Fibroblast of lung (primary cell): ENCODE measurements around the gene GTF2F2. TPM values are rescaled to one million over a fixed set of nuclear protein-coding genes. Genes with fewer than 3 reads are reported as not detected.

ENCODE experiments used
- DNase-seq, 2 donors: peaks; one replicate each; pipeline versions ENCODE4 v3.0.0 to v3.0.0-alpha.2; 2010; ENCODE audit warnings: low read depth in 2 of 2
- H2AFZ ChIP-seq: 2 replicates; pipeline ENCODE4 v1.5.1; 2012; ENCODE audit warnings: low read length, control low read depth, inconsistent platforms
- H3K27ac ChIP-seq: 2 replicates; pipeline ENCODE4 v1.5.1; 2011; ENCODE audit warnings: low read length, control low read depth; ENCODE audit not compliant: insufficient read depth
- H3K27me3 ChIP-seq: 2 replicates; pipeline ENCODE4 v1.5.1; 2011; ENCODE audit warnings: mild to moderate bottlenecking, low read length; ENCODE audit not compliant: control insufficient read depth, insufficient read depth
- H3K36me3 ChIP-seq: 2 replicates; pipeline ENCODE4 v1.5.1; 2011; ENCODE audit warnings: low read length; ENCODE audit not compliant: control insufficient read depth, insufficient read depth
- H3K4me1 ChIP-seq: 2 replicates; pipeline ENCODE4 v1.5.1; 2011; ENCODE audit warnings: low read length; ENCODE audit not compliant: control insufficient read depth, insufficient read depth; ENCODE audit errors: extremely low read depth
- H3K4me2 ChIP-seq: 2 replicates; pipeline ENCODE4 v1.5.1; 2011; ENCODE audit warnings: low read length, control low read depth; ENCODE audit not compliant: insufficient read depth; ENCODE audit errors: extremely low read depth
- H3K4me3 ChIP-seq, 4 experiments: fragments of 200-600 bp in 1 of 4; sonication (generic) in 1 of 4; replicated peaks in 1 of 4; 2 replicates each; pipeline ENCODE4 v1.5.1; 2011 to 2016; ENCODE audit warnings: low read length in 4 of 4, low read depth in 3 of 4, mild to moderate bottlenecking in 3 of 4, control low read depth in 2 of 4, inconsistent platforms in 1 of 4, mixed read lengths in 1 of 4; ENCODE audit not compliant: insufficient read depth in 1 of 4; ENCODE audit errors: control extremely low read depth in 1 of 4
- H3K79me2 ChIP-seq: 2 replicates; pipeline ENCODE4 v1.5.1; 2012; ENCODE audit warnings: mild to moderate bottlenecking, low read length, inconsistent platforms; ENCODE audit not compliant: control insufficient read depth, insufficient read depth
- H3K9ac ChIP-seq: 2 replicates; pipeline ENCODE4 v1.5.1; 2011; ENCODE audit warnings: mild to moderate bottlenecking, low read length, control low read depth; ENCODE audit not compliant: insufficient read depth
- H3K9me3 ChIP-seq: 2 replicates; pipeline ENCODE4 v1.5.1; 2012; ENCODE audit warnings: low read depth, low read length; ENCODE audit not compliant: control insufficient read depth, insufficient read depth
- H4K20me1 ChIP-seq: 2 replicates; pipeline ENCODE4 v1.5.1; 2011; ENCODE audit warnings: low read length; ENCODE audit not compliant: control insufficient read depth, insufficient read depth; ENCODE audit errors: extremely low read depth
- EZH2 ChIP-seq: IDR thresholded peaks from 2 replicates; pipeline ENCODE4 v1.5.1; 2012; ENCODE audit warnings: low read length, control low read depth, mild to moderate bottlenecking; ENCODE audit errors: missing control alignments
- polyA plus RNA-seq, 2 donors: library from polyadenylated mRNA; depleted of rRNA in 1 of 2; stranded (reverse) in 1 of 2; unstranded in 1 of 2; fragments of >200 nt; gene quantifications; 2 replicates each; pipeline ENCODE4 v1.2.1, GENCODE V29; 2011 to 2012; ENCODE audit warnings: missing spikeins in 1 of 2
- total RNA-seq: library from RNA; depleted of rRNA; stranded (reverse); fragments of >200 nt; gene quantifications from 2 replicates; pipeline ENCODE4 v1.2.1, GENCODE V29; 2014
- TF ChIP-seq, protein P1 (sequence below), 2 donors: IDR thresholded peaks in 1 of 2; conservative IDR thresholded peaks in 1 of 2; 1 replicate in 1 of 2; 2 replicates in 1 of 2; pipeline ENCODE4 v1.5.1; 2011 to 2012; ENCODE audit warnings: low read length in 2 of 2, control low read depth in 1 of 2, inconsistent platforms in 1 of 2, low read depth in 1 of 2, mild to moderate bottlenecking in 1 of 2

Gene GTF2F2
- total and polyA plus RNA-seq, 2 donors (not counting 1 experiment from before 2014, with no cell fraction given), result 23.4 to 31.7 TPM

DNA sequence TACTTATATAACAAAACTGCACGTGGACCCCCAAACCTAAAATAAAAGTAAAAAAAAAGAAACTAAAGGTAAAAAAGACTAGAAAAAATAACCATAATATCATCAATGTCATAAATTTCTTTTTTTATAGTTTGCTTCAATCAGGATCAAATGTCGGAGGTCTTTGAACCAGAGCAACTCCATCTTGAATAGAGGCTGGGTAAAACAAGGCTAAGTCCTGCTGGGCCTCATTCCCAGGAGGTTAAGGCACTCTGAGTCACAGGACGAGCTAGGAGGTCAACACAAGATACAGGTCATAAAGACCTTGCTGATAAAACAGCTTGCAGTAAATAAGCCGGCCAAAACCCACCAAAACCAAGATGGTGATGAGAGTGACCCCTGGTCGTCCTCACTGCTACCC is 196.7 kb downstream of the GTF2F2 start:
- H3K36me3 ChIP-seq, result no peaks in the 10 kb centered on the region
- H3K27me3 ChIP-seq, result no peaks in the 10 kb centered on the region
- H3K27ac ChIP-seq, result no peak overlapping the region
- no peaks in the 10 kb centered on the region for H3K4me1 ChIP-seq
- H2AFZ ChIP-seq, result no peak overlapping the region
- H3K9me3 ChIP-seq, result no peaks in the 10 kb centered on the region
- DNase-seq, result no peak
- H3K4me2 ChIP-seq, result no peak overlapping the region
- H3K9ac ChIP-seq, result no peak overlapping the region
- TF ChIP-seq, protein P1, sequence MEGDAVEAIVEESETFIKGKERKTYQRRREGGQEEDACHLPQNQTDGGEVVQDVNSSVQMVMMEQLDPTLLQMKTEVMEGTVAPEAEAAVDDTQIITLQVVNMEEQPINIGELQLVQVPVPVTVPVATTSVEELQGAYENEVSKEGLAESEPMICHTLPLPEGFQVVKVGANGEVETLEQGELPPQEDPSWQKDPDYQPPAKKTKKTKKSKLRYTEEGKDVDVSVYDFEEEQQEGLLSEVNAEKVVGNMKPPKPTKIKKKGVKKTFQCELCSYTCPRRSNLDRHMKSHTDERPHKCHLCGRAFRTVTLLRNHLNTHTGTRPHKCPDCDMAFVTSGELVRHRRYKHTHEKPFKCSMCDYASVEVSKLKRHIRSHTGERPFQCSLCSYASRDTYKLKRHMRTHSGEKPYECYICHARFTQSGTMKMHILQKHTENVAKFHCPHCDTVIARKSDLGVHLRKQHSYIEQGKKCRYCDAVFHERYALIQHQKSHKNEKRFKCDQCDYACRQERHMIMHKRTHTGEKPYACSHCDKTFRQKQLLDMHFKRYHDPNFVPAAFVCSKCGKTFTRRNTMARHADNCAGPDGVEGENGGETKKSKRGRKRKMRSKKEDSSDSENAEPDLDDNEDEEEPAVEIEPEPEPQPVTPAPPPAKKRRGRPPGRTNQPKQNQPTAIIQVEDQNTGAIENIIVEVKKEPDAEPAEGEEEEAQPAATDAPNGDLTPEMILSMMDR (conservative IDR thresholded peaks at IDR 0.05 in 1 of 2, IDR thresholded peaks at IDR 0.05 in 1 of 2; ENCODE audit: low read depth in 1 of 2, low read length in 2 of 2), result no peak
- TF ChIP-seq EZH2, result no peak
- no peak overlapping the region for H3K4me3 ChIP-seq
- no peaks in the 10 kb centered on the region for H4K20me1 ChIP-seq
- H3K79me2 ChIP-seq, result no peaks in the 10 kb centered on the region

DNA sequence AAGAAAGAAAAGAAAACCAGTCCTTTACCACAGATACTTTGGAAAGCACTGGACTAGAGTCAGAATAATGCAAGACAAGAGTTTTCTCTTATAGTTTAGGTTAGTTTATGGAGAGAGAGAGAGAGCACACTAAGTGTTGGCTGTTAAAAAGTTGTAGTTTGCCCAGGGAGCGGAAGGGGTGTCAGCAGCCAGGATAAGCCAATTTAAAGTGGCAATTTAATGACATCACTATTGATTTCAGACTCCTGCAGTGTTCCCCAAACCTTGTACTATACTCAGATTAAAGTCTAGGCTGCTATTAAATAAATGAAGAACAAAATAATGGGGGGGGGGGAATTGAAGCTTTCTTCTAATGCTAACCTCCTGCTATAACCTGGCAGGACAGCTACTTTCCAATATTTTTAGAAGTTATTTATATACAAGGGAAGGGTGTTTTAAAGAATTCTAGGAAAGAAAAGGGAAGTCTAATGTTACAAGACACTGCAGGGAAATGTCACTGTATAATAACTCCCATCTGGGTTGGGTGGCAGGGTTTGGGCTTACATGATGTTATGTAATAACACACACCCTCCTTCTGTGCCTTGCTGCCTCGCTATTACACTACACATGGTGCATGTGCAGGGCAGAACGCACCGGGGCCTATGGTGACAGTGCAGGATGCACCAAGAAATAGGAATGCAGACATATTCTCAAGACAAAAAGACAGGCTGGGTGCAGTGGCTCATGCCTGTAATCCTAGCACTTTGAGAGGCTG is 200.7 kb downstream of the GTF2F2 start:
- Histone ChIP-seq H3K36me3 (no peaks in the 10 kb centered on the region), H3K9ac (no peak overlapping the region), H3K4me2 (no peak overlapping the region), H3K9me3 (no peaks in the 10 kb centered on the region), H3K4me3 (no peak overlapping the region), H4K20me1 (no peaks in the 10 kb centered on the region), H2AFZ (no peak overlapping the region), H3K4me1 (peaks cover 9% of the 10 kb centered on the region), H3K27ac (no peak overlapping the region), H3K79me2 (no peaks in the 10 kb centered on the region), H3K27me3 (no peaks in the 10 kb centered on the region)
- no peak for DNase-seq
- TF ChIP-seq EZH2, result no peak
- TF ChIP-seq, protein P1 (conservative IDR thresholded peaks at IDR 0.05 in 1 of 2, IDR thresholded peaks at IDR 0.05 in 1 of 2; ENCODE audit: low read depth in 1 of 2, low read length in 2 of 2), result no peak

DNA sequence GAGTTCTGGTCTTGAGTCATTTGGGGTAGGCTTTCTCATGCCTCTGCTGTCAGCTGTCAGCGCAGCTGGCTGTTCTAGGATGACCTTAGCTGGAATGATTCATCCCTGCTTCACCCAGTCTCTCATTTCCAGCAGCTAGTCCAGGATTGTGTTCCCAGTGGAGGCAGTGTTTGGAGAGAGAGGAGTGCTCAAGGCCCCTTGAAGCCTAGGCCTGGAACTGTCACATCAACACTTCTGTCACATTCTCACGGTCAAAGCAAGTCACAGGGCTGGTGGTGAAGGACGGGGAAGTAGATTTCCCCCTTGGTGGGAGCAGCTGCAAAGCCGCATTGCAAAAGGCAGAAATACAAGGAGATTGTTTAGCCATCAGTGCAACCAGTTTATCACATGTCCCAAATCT is 205.5 kb downstream of the GTF2F2 start:
- peak; percentile 88 to 91 for DNase-seq
- Histone ChIP-seq H3K4me3 (no peak overlapping the region), H3K79me2 (no peaks in the 10 kb centered on the region), H3K27me3 (no peaks in the 10 kb centered on the region), H3K9me3 (no peaks in the 10 kb centered on the region), H3K4me1 (peaks cover 16% of the 10 kb centered on the region), H3K9ac (no peak overlapping the region), H2AFZ (no peak overlapping the region), H3K36me3 (no peaks in the 10 kb centered on the region), H3K4me2 (peak overlapping the region; percentile 30), H3K27ac (peak overlapping the region; percentile 78), H4K20me1 (no peaks in the 10 kb centered on the region)
- TF ChIP-seq EZH2, result no peak
- TF ChIP-seq, protein P1 (conservative IDR thresholded peaks at IDR 0.05 in 1 of 2, IDR thresholded peaks at IDR 0.05 in 1 of 2; ENCODE audit: low read depth in 1 of 2, low read length in 2 of 2), result no peak
